GM21825 (cell line): ENCODE results near the gene TMEM98.
"Not testable (repeated sequence)": the region's sequence is repeated elsewhere in the genome, so short reads cannot be mapped to it uniquely, and the experiment has no call there.

Experiments used
- ATAC-seq: cut with Tn5 transposase; IDR thresholded peaks from one replicate; pipeline ENCODE4 v1.9.1; 2021; ENCODE audit warnings: mild to moderate bottlenecking, moderate library complexity; ENCODE audit not compliant: unreplicated experiment

TMEM98 gene

DNA sequence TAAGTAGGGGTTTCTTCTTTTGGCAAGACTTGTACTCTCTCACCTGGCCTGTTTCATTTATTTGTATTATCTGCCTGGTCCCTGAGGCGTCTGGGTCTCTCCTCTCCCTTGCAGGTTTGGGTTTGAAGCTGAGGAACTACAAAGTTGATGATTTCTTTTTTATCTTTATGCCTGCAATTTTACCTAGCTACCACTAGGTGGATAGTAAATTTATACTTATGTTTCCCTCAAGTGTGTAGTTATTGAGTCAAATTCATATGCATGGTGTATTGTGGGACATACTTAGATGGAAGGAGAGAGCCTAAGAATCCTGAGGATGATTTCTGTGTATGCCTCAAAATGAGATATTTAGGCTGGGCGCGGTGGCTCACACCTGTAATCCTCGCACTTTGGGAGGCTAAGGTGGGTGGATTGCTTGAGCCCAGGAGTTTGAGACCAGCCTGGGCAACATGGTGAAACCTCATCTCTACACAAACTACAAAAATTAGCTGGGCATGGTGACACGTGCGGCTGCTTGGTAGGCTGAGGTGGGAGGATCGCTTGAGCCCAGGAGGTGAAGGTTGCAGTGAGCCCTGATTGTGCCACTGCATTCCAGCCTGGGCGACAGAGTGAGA is 13.6 kb downstream of the TMEM98 start:
- no peak for ATAC-seq

DNA sequence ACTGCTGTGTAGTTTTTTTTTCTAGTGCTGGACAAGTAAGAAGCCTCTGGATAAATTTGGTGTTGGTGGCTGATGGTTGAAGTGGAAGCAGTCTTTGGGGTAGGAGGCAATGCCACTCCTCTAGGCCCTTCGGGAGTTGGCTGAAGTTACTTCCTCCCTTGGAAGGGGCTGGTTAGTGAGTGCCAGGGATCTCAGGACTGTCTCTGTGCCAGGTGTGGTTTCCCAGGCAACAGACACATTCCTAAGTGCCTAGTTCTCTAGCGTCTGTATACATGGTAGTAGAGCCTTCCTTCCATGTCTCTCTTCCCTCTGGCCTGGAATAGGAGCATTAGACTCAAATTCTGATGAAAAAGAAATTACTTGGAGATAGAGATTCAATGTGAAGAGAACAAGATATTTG is 15.3 kb downstream of the TMEM98 start:
- ATAC-seq: no peak

DNA sequence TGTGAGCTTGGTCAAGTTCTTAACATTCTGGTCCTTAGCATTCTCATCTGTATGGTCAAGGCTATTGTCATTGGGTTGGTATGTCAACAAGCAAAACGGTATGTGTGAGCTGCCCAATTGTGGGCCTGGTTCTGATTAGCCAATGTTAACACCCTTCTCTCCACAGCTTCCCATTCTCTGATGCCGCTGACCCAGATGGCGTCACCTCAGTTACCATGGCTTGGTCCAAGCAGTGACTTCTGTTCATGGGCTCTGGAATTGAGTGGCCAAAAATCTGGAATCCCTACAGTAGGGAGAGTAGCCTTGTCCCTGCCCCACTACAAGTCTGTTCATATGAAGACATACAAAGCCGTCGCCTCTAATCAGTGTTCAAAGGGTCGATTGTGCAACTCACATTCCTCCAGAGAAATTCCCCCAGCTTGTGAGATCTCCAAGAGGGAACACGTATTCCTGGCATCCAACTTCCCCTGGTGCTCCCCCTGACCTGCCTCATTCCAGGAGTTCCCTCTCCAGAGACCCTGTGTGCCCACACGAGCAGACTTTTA is 15.8 kb downstream of the TMEM98 start:
- ATAC-seq: no peak

DNA sequence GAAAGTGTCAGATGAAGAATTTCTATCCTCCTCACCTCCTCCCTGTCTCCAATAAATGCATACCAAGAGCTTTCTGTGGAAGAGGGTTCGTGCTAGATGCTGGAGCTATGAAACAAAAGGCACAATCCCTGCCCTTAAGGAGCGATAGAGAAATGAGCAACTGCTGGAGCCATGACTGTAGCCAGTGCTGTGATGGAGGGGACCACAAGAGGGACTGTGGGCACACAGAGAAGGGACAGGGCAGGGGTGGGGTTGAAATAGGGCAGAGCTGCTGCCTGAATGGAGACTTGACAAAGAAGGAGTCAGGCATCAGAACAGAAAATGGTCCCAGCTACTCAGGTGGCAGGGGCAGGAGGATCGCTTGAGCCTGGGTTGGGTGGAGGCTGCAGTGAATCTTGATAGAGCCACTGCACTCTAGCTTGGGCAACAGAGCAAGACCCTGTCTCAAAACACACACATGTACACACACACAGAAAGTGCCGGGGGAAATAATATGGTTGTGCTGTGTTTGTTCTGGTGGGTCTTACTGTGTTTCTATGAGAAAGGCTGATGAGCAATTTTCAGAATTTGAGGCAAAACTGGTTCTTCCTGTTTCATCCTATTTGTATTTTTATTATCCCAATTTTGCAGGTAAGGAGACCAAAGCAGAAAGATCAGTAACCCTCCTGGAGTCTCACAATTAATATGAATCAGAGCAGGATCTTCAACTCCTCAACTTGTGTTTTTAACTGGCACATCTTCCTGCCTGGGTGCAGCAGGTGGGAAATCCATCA is 16.5 kb downstream of the TMEM98 start:
- ATAC-seq: no peak

DNA sequence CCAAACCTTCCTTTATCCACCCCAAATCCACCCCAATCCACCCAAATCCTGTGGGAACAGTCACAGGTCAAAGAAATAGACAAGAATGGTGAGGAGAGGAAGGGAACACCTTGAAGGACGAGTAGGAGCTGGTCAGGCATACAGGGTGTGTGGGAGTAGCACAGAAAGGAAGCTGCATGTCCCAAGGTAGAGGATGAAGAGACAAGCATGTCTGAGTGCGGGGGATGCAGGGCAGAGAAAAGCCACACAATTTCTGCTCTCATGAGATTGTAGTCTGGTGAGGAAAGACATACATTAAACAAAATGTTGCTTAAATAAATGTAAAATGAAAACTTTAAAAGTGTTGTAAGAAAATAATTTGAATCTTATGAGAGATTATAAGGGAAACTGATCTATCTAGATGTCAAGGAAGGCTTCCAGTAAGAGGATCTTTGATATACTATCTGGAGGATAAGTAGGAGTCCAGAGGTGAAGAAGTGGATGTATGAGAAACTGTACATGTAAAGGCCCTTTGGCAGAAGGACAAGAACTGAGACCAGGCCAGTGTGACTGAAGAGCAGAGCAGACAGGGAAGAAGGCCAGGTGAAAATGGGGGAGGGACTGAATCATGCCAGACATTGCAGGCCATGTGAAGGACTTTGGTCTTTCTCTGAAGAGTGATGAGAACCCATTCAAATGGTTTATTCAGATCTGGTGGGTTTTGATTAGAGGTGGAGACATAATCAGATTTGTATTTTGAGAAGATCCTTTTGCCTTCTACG is 18.6 kb downstream of the TMEM98 start:
- ATAC-seq: no peak

DNA sequence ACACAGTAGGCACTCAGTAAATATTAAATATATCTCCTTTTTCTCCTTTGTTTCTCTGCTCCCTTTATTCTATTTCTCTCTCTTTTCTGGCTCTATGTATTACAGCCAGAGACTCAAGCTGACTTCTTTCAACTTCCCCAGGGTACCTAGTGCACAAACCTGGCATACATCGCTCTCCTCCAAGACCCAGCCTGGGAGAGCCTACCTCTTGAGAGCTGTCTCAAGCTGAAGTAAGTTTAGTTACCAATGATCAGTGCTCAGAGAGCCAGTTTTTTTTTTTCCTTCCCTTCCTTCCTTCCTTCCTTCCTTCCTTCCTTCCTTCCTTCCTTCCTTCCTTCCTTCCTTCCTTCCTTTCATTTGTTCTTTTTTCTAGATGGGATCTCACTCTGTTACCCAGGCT is 19.8 kb downstream of the TMEM98 start:
- no peak for ATAC-seq

DNA sequence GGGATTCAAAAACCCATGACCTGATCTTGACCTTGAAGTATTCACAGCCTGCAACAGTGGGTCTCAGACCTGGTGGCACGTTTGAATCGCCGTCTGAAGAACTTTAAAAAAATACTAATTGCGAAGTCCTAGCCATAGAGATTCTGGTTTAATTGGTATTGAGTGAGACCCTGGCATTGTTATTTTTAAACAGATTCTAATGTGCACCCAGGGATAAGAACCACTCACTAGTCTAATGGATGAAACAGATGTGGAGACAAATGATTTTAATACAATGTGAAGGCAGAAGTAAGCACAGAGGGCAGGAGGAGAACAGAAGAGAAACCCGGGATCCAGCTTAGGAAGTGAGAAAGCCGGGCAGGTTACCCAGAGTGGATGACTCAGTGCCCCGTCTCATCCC is 21.2 kb downstream of the TMEM98 start:
- no peak for ATAC-seq

DNA sequence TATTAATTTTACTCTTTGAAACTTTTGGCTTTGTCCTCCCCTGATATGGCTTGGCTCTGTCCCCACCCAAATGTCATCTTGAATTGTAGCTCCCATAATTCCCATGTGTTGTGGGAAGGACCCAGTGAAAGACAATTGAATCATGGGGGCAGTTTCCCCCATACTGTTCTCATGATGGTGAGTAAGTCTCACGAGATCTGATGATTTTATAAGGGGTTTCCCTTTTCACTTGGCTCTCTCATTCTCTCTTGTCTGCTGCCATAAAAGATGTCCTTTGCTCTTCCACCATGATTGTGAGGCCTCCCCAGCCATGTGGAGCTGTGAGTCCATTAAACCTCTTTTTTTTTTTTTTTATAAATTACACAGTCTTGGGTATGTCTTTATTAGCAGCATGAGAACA is 24.5 kb downstream of the TMEM98 start:
- ATAC-seq: not testable (repeated sequence)

DNA sequence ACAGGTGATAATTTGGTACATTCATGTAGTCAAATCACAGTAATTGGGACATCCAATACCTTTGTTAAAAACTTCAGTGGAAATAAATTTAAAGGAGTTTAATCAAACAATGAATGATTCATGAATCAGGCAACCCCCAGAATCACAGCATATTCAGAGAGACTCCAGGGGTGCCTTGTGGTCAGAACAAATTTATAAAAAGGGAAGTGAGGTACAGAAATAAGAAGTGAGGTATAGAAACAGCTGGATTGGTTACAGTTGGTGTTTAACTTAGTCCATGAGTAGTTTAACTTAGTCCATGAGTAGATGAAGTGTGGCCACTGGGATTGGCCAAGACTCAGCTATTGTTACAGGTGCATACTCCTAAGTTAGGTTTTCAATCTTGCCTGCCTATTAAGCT is 25.1 kb downstream of the TMEM98 start:
- no peak for ATAC-seq

DNA sequence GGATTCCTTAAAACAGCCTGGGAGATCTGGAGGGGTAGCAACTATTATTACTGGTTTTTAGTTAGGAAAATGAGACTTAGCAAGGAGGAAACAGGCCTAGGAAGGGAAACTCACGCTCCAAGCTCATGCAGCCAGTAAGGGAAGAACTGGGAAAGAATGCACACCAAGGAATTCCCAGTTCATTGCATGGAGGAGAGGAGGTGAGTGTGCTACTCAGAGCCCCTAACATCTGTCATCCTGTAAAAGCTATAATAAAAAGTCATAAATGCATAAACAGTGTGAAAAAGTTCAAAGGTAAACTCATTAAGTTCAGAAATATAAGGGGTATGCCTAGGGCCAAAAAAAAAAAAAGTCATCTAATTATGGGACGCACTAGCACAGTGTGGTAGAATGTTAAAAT is 25.9 kb downstream of the TMEM98 start:
- ATAC-seq: no peak

DNA sequence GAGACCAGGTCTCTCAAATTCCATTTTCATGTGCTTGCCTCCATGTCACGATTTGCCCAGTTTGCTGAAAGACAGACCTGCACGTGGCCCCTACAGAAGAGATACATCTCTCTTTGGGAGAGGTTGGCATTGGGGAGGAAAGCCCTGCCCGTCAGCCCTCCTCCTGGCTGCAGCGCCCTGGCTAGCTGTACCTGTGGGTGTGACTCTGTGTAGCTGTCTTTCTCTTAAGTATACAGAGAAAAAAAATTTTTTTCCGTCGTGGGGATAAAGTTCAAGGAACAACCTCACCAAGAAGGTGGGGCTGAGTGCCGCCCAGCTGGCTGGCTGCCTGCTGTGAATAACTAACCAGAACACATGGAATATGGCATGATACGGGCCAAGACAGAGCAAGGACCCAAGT is 26.5 kb downstream of the TMEM98 start:
- no peak for ATAC-seq

DNA sequence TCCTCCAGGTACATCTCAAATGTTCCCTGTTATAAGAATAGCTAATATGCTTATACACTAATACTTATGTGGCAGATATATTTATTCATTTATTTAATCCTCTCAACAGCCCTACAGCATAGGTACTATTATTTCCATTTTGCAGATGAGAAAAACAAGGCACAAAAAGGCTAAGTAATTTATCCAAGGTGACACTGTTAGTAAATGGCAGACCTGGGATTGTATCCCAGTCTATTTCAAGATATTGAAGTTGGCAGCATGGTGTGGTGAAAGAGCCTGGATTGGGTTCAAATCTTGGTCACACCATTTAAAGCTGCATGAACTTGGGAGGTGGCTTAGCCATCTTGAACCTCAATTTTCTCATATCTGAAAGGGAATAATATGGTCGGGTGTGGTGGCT is 27.2 kb downstream of the TMEM98 start:
- ATAC-seq: no peak

DNA sequence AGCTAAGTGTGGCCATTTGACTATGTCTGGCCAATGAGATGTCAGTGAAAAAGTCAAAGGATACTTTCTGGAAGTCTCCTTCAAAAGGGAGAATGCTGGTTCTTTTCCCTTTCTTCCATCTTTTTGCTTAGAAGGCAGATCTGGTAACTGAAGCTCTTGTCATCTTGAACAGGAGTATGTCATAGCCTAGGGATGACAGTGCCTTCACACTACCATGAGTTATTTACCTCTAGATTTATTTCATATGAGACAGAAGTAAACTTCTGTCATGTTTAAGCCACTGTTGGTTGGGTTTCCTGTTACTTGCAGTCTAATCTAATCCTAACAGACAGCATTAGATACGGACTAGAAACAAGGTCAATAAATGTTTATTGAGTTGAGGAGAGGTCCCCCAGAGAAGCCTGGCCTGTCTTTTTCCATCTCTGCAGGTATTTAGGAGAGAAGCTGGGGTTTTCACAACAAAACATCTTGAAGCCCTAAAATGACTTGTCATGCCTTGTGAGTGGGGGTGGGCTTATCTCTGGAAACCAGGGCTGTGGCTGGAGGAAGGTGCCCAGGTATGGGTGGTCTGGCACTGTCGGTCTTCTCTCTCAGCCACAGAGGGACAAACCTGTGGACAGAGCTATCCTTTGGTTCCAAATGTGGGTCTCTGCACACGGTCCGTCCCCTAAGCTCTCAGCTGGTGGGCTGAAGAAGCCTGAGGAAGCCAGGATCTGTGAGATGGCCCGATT is 28.5 kb downstream of the TMEM98 start:
- no peak for ATAC-seq

DNA sequence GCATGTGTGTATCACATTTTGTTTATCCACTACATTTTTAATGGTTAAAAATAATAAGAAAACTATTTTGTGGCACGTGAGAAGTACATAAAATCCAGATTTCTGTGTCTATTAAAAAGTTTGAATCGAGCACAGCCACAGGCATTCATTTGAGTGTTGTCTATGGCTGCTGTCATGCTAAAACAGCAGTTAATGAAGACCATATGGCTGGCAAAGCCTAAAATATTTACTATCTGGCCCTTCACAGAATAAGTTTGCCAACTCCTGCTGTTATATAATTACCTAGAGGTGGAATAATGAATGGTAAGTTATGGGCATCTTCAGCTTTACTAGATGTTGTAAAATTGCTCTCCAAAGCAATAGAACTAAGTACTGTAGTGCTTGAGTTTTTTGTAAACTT is 30.5 kb downstream of the TMEM98 start:
- no peak for ATAC-seq

DNA sequence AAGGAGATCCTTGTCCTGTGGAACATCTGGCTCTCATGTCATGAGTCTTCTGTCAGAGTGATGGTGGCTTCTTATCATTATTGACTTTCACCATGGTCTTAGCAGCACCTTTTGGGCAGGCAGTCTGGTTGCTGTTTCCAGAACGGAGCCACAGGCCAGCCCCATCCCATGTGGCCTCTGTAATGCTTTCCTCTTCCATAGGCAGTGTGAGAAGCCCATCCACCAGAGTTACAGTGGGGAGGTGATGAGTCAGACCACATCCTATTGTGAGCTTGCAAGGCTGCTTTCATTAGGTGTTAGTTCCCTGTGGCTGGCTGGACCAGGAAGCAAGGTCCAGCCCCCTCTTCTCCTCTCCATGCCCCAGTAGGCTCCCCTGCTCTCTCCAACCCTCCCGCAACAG is 32.9 kb downstream of the TMEM98 start:
- no peak for ATAC-seq

DNA sequence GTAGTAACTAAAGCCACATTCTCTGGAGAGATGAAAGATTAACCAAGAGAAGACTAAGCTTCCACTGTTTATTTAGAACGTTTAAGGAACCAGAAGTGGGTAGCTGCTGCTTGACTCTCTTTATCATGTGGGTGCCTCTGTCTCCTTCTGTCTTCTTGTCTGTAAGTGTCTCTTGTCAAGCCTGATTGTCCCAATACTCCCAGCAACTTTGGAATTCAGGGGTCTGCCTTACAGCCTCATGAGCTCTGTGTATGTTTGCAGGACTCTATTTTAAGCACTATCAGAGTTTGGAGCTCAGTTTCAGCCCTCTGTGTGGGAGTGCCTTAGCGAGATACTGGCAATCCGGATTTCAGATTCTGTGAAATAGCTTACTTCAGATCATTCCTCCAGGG is 34.4 kb downstream of the TMEM98 start:
- no peak for ATAC-seq

DNA sequence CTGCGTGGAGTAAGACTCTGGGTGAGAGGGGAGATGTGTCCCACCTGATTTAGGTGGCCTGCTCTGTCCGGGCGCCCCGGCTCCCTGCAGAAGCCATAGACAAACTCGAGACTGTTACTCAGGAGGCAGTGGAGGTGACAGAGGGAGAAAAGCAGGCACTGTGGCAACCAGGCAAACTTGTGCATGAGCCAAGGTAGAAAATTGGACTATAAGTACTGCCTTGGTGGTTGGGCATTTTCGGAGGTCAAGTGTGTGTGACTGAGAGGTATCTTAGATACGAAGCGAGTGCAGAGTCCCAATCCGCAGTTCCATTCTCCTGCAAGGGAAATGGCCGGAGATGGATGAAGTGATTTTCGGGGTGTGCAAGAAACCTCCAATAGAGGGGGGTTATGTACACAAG is 36.6 kb downstream of the TMEM98 start:
- ATAC-seq: no peak

DNA sequence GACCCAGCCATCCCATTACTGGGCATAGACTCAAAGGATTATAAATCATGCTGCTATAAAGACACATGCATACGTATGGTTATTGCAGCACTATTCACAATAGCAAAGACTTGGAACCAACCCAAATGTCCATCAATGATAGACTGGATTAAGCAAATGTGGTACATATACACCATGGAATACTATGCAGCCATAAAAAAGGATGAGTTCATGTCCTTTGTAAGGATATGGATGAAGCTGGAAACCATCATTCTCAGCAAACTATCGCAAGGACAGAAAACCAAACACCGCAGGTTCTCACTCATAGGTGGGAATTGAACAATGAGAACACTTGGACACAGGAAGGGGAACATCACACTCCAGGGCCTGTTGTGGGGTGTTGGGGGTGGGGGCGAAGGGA is 41.3 kb downstream of the TMEM98 start:
- ATAC-seq: not testable (repeated sequence)

DNA sequence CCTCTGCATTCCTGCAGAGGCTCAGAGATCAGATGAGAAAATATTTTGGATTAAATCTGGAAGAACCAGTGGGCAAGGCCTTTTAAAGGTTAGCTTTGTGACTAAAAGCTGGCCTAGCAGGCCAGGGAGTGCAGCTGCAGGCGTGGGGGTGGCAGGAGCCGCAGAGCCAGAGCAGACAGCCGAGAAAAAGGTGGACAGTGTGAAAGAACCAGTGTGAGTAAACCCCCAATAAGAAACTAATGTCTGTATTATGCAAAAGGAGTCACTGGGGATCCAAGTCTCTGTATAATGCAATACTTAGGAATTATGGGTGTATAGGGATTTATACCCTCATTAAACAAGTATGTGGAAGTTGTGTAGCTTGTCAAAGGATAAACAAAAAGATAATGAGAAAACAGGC is 42.3 kb downstream of the TMEM98 start:
- ATAC-seq: no peak

DNA sequence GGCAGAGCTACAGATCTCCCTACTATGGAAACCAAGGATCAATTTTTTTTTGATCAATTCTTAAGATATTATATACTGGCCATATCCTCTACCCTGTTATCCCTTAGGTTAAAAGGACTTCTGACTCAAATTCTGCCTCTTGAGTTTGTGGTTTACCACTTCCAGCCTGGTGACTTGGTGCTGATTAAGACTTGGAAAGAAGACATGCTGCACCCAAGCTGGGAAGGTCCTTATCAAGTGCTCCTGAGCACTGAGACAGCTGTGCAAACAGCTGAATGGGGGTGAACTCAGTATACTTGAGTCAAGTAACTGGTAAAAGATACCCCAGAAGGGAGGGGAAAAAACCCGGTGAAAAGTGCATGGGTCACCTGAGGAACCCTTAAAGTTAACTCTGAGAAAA is 43.2 kb downstream of the TMEM98 start:
- ATAC-seq: no peak

DNA sequence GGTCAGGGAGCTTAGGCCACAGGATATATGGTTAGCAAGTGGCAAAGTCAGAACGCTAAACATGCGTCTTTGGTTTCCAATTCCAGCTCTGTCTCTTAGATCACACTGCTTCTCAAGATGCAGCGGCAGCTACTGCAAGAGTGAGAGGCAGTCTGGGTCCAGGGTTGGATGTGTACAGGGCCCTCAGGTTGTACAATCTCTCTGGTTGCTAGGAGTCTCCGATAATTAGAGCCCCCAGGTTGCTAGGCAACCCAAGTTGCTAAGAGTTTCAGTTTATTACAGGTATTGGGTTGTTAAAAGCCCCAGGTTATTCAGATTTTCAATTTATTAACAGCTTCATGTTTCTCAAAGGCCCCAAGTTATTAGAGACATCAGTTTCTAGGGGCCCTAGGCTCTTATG is 48.2 kb downstream of the TMEM98 start:
- no peak for ATAC-seq
